NCI-H748 treated with DMSO at 0.1 percent for 48 hours (cell line): ENCODE results near the gene UNC13D.
"Not testable (repeated sequence)": the region's sequence is repeated elsewhere in the genome, so short reads cannot be mapped to it uniquely, and the experiment has no call there.

Source experiments
- DNase-seq: peaks from one replicate; lab custom pipeline; 2025; lab: John Stamatoyannopoulos, UW

UNC13D gene

DNA sequence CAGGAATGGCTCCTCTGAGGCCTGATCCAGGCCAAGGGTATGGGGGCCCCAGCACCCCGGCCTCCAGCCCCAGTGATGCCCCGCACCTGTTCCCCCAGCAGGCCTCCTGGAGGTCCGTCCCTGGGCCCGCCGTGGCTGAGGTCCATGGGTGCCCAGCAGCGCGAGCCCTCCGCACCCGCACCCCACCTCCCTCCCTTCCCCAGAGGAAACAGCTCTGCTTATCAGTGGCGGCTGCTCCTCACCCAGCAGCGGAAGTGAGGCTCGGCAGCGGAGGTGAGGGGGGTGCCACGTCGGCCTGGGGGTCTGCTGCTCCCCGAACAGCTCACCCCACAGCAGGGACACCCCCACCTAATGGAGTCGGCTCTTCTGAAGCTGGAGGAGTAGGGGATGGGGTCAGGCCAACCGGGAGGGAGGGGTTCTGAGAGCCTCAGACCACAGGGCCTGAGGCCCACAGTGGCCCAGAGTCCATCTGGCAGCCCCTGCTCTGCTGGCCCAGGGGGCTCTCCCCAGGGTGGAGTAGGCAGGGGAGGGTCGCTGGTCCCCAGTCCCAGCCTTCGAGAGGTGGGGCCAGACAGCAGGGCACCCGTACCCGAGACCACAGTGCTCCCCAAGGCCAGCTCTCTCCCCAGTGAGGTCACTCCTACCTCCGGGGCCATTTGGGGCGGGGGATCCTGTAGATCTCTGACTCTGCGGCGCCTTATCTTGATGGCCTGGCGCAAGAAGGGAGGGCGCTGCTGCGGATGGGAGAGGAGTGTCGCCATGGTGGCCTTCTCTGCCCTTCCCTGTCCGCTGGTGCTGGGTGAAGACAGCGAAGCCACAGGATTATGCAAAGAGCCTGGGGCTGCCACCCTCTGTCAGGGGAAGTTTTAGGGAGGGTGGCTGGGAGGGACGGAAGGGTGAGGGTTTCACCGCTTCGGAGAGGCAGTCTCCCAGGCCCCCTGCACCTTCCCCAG is at the start of gene UNC13D:
Gene UNC13D (minus strand): TSS at position 828 of the 953 bp plus-strand sequence. CDS start 67 bp downstream, at position 761.
- DNase-seq = no peak

DNA sequence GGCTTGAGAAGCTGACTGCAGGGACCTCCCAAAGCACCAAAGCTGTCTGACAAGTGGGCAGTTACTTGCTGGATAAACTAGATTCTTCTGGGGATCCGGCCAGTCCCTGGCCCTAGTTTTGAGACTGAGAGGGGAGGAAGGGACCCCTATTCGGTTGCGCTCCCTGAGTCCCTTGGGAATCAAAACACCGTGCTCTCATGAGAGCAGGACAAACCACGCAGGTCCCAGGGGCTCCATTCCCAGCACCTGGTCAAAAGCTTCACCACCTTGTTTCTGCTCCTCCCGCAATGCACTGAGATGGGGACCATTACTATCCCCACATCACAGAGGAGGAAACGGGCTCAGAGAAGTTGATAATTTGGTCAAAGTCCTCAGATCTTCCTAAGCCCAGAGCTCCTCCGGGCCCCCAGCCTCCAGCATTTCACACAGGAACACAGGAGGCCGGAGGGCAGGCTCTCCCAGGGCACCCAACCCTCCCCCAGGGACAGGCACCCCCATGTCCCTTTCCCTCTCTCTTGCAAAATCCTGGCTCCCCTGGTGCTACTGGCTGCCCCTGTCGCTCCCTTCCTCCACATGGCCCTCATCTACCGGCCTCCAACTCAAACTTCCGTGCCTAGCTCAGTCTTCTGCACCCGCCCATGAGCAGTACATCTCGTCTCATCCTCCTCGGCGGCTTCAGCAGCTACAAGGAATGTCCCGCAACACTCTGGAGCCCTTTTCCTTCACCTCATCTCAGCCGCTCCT is 49.3 kb upstream of the UNC13D start:
- no peak for DNase-seq

DNA sequence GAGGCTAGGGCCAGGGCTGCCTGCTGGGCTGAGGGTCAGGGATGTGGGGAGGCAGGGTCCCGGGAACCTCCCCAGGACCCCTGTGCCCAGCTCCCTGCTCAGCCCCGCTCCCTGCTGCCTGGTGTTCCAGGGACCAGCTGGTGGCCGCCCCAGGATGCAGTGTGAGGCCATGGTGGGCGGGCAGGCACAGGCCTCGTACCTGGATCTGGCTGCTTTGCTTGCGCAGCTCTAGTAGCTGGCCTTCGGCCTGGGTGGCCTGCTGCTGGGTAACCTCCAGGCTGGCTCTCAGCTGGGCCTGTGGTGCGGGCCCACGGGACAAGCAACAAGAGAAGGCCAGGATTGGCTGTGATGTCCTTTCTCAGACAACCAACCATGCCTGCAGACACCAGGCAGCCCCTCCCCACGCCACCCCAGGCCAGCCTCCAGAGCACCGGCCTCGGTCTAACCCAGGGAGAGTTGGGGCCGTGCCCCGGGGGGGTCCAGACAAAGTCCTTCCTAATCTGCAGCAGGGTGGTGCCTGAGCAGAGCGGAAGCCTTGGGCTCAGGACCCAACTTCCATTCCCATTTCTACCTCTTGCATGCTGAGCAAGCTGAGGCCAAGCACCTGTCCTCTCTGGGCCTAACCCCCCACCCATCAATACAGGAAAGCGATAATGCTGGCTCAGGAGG is 48.5 kb upstream of the UNC13D start:
- DNase-seq = no peak

DNA sequence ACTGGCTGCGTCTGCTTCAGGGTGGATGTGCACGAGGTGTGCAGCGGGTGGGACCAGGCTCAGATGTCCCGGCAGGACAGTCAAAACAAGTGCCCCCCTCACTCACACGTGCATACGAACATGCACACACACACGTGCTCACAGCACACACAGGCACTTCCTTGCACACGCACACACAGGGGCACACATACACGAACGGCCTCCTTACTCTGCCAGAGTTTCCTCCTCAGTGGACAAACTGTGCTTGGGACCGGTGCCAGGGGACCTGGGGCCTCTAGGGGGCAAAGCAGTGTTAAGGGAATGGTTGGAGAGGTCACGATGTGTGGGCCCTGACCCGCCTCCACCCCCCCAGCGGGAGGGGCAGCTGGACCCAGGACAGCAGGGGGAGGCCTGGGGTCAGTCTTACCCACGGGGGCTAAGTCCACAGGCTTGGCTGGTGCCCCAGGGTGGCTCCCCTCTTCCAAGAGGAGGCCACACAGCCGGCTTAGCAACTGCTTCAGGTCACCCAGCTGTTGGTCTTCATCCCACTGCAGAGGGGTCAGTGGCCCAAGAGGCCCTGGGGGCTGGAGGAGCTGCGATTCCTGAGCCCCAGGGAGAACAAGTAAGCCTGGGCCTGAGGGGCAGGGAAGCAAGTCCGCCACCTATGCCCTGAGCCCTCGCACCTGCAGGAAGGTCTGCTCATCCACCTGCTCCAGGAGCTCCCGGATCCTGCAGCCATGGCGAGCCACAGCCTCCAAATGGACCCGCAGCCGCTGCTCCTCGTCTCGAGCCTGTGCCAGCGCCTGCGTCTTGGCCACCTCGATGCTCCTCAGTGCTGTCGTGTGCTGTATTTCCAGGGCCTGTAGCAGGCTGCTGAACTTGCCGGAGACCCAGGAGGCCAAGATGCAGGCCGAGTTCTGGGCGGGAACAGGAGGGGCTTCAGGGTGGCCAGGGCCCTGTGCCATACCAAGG is 47.7 kb upstream of the UNC13D start:
- no peak for DNase-seq

DNA sequence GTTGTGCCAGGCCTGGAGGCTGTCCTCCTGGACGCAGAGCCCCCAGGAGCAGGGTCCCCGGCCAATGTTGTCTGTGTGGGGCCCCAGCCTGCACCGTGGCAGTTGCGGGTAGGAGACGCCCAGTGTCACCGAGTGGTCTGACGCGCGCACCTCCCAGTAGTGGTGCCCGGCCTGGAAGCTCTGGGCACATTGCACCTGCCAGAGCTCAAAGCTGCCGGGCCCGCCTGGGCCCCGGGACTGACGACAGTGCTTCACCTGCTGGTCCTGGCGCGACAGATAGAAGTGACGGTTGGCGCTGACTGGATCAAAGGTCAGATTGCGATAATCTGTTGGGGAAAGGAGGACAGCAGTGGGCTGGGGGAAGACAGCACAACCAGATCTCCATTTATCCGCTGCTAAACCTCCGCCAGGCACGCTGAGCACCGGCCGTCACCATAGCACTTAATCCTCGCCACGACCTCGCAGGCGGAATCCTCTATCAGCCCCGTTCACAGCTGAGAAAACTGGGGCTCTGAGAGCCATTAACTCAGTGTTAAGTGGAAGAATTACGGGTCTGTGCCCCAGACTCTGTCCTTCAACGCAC is 46.9 kb upstream of the UNC13D start:
- DNase-seq = no peak

DNA sequence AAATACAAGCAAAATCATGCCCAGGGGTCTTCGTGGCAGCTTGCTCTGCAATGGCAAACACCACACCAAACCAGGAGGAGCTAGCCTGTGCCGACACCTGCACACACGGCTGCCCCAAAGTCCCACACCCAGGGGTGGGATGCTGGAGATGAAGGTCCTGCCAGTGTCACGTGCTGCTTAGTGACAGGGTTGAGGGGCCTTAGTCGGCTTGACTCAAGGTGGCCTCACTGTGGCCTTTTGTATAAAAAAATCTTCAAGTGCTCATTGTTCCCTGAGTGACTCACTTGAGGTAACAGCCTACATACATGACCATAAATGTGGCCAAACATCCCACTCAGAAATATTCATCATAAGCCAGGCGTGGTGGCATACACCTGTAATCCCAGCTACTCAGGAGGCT is 45.2 kb upstream of the UNC13D start:
- no peak for DNase-seq

DNA sequence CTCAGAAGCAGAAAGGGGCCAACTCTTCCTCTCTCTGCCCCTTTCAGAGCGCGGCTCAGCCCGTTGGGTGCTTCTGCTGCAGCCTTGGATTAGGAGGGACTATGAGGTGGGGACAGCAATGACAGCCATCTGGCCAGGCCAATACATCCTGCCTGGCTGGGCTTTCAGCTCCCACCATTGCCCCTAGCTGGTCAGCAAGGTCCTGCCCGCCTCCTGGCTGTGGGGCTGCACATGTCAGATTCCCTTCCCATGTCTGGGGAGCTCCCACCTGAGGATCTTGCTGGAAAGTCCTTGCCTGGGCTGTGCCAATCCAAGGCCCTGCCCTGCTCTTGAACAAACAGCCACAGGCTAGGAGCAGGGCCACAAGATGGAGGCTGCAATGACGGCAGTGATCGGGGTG is 44.3 kb upstream of the UNC13D start:
- DNase-seq = no peak

DNA sequence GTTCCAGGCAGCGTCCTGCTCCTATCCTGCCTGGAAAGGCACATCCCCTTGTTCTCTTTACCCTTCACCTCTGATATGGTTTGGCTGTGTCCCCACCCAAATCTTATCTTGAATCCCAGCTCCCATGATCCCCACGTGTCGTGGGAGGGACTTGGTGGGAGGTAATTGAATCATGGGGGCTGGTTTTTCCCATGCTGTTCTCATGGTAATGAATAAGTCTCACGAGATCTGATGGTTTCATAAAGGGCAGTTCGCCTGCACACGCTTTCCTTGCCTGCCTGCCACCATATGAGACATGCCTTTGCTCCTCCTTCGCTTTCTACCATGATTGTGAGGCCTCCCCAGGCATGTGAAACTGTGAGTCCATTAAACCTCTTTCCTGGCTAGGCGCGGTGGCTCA is 41.7 kb upstream of the UNC13D start:
- not testable (repeated sequence) for DNase-seq

DNA sequence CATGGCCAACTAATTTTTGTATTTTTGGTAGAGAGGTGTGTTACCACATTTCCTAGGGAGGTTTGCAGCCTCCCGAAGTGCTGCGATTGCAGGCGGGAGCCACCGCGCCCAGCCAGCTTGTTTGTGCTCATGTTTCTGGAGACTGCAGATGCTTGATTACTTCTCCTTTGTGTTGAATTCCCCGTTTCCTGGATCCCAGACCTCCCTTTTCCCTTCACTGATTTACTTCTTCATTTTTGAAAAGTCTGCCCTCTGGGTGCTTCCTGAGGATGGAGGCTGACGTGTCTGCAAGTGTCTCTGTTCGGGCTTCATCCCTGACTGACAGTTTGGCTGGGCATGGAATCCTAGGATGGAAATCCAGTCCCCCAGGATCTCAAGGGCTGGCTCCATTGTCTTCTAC is 41.2 kb upstream of the UNC13D start:
- no peak for DNase-seq

DNA sequence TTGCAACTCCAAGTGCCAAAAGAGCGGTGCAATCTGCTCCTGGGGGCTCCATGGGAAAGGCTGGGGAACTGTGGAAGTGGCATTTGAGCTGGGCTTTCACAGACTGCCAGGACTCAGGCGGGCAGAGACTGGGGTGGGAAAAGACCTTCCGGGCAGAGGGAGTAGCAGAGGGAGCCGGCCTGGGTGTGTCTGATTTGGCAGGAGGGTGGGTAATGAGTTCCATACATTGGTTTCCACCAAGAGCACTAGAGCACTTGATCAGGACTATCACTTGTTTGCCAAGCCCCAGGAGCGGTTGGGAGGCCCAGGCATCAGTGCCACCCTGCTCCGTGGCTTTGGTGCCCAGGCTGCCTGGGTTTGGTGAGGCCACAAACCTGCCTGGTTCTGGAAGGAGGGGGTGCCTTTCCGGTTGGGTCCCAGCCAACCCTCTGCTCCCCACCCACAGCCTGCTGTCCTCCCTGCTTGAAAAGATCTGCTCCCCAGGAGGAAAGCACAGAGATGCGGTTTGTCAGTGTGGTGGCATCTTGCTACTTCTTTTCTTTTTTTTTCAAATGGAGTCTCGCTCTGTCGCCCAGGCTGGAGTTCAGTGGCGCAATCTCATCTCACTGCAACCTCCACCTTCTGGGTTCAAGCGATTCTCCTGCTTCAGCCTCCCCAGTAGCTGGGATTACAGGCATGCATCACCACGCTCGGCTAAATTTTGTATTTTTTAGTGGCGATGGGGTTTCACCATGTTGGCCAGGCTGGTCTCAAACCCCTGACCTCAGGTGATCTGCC is 37.7 kb upstream of the UNC13D start:
- DNase-seq = no peak

DNA sequence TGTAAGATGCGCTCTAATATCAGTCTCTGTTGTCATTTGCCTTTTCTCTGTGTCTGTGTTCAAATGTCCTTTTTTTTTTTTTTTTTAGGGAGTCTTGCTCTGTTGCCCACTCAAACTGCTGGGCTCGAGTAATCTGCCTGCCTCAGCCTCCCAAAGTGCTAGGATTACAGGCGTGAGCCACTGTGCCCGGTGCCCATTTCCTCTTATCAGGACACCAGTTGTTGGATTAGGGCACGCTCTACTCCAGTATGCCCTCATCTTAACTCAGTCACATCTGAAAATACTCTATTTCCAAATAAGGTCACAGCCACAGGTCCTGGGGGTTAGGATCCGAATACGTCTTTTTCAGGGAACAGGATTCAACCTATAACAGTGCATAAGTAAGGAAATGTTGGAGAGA is 36.1 kb upstream of the UNC13D start:
- DNase-seq = no peak

DNA sequence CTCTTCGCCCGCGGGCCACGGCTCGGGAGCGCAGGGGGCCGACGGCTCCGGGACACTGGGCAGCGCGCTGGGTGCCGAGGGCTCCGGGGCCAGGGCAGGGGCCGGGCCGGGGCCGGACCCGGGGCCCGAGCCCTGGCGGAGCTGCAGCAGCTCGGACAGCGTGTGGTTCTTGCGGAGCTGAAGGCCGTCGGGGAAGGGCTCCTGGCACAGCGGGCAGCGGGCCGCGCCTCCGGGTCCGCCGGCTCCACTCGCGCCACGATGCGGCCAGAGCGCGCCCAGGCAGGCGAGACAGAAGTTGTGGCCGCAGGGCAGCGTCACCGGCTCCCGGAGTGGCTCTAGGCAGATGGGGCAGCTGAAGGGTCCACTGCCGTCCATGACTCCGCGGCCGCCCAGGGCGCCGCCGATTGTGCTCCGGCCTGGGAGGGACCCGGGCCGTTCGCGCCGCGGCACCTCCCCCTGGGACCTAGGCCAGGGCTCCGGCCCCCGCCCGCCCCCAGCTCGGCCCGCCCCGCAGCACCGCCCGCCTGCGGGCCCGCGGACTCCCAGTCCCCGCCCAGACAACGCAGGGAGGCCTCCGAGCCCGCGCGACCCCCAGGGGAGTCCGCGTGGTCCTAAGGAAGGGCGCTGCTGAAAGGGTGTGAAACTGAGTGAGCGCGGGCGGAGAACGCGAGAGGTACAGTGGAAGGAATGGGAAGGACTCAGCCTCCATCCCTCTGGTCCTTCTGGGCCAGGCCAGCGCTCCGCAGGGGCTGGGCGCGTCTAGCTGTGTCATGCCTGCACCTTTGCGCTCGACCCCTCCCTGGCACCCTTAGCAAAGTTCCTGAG is 34.2 kb upstream of the UNC13D start, which contains the start of gene TRIM47:
Gene TRIM47 (minus strand): TSS at position 408 of the 825 bp plus-strand sequence. CDS start 33 bp downstream, at position 375.
- no peak for DNase-seq

DNA sequence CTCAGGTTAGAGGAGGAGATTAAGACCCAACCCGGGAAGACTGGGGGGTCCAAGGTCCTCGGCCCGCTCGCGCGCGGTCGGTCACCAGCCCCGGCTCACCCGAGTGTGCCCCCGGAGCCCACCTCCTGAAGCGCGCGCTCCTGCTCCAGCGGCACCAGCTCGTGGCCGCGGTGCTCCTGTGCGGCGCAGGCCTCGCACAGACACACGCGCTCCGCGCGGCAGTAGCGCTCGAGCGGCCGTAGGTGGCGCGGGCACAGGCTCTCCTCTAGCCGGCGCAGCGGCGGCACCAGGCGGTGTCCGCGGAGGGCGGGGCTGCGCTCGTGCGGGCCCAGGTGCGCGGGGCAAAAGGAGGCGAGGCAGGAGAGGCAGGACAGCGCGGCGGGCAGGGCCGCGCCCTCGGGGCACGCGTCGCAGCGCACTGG is 33.6 kb upstream of the UNC13D start:
- no peak for DNase-seq

DNA sequence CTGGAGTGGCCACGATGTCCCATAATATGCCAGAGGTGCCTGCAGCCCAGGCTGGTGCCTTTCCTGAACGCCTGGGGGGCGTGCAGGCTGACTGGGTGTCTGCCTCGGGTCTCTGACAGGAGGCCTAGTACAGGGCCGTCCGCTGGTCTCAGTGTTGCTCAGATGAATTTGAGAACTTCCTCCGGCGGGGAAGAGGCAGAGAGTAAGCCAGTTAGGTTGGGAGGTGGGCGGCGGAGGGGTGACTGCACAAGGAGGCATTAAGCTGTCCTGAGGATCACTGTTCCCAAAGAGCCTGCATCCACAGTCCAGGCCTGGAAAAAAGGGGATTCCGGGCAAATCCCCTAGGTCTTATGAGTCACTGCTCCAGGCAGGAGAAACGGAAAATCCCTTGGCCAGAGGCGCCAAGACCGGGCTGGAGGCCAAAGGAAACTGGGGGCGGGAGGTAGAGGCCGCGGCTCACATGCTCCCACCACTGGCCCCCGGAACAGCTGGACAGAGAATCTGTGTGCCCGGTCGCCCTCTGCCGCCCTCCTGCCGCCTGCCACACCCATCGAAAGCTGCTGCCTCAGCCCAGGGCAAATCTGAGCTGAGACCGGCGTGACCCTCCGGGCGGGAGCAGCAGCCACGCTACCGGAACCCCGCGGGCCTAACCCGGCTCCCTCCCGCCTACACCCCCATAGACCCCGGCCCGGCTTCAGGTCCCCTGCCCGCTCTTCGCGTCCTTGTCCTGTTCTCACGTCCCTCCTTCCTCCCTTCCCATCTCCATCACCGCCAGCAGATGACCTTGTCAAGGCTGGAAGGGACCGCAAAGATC is 32.9 kb upstream of the UNC13D start:
- DNase-seq = no peak

DNA sequence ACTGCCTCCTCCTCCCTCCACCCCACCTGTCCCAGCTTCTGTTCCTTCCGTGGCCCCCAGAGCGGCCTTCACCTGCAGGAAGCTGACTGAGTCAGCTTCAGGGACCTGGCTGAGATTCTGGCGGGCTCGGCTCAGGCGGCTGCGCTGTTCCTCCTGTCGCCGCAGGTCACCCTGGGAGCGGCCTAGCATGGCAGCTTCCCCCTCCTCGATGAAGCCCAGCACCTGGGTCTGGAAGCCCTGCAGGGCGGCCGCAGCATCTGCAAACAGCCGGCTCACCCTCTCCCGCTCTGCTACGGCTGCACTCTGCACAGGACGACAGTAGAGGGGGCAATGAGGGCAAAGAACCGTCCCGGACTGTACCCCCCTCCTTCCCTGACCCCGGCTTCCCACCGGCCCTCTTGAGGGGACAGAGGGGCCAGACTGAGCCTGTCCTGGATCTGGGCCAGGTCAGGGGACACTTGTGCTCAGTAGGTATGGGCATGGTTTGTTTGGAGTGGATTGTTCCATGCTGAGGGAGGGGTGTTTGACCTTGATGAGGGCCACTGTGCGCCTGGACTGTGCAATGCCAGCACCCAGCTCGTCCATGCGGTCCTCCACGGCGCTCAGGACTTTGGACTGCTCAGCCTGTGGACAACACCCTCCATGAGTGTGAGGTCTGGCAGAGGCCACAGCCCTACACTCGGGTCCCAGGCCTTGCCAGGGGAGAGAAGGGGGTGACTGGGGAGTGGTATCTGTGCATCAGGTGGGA is 32.2 kb upstream of the UNC13D start:
- DNase-seq = no peak

DNA sequence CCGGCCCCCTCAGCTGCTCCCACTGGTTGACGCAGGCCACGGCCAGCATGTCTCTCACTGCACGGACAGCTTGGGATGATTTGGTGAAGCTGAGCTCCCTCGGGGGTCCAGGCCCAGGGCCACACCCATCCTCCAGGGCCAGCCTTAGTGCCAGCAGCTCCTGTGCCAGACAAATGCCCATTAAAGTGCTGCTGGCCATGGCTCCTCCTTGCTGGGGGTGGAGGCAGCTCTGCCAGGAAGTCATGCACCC is 31.7 kb upstream of the UNC13D start:
- no peak for DNase-seq

DNA sequence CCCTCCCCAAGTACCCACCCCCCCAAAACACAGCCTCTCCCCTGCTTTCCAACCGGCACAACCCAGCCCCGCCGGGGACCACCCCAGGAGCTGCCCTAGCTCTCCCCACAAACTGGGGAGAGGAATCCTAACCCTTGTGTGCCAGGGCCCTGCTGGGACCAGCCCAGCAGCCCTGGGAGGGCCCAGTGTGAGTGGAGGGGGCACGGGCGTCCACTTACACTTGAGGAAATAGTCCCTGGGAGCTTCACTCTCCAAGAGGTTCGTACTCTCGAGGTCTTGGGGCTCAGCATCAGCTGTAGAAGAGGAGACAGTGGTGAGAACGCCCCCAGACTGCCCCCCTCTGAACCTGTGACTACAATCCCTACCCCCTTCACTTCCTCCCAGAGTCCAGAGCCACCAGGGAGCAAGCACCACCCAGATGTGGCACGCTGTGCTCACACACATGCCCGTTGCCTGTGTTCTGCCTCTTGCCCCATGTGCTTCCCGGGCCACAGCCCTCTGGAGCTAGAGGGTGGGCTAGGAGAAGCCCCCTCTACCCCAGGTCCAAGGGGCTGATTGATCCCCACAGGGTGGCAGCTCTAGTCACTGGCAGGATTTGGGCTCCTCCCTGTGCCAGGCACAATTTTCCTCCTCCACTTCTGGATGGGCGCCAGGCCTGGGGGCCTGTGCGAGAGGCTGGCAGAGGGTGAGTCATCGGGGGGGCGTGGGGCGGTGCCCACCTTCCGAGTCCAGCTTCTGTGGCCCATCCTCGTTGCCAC is 31.2 kb upstream of the UNC13D start:
- DNase-seq = no peak
